GM21447 (cell line): ENCODE data around the gene MTA1.

Source experiments
- ATAC-seq: cut with Tn5 transposase; IDR thresholded peaks from one replicate; pipeline ENCODE4 v1.9.1; 2021; ENCODE audit not compliant: unreplicated experiment

The MTA1 gene

GRCh38 chr14:105494606-105494929 is 74.9 kb downstream of the MTA1 start:
- no peak for ATAC-seq

GRCh38 chr14:105495101-105495989 is 75.7 kb downstream of the MTA1 start:
- ATAC-seq = no peak

- ATAC-seq = no peak
Measured at GRCh38 chr14:105495990-105496830, 76.6 kb downstream of the MTA1 start.

- ATAC-seq = no peak
Measured at GRCh38 chr14:105496831-105497591, 77.4 kb downstream of the MTA1 start.

- ATAC-seq = no peak
Measured at GRCh38 chr14:105497671-105498429, 78.2 kb downstream of the MTA1 start.

GRCh38 chr14:105498430-105499255 is 79.0 kb downstream of the MTA1 start:
- ATAC-seq = no peak

GRCh38 chr14:105499256-105500035 is 79.8 kb downstream of the MTA1 start:
- ATAC-seq = no peak

GRCh38 chr14:105500036-105500725 is 80.6 kb downstream of the MTA1 start:
- no peak for ATAC-seq

- no peak for ATAC-seq
Measured at GRCh38 chr14:105500726-105501101, 81.1 kb downstream of the MTA1 start.

- no peak for ATAC-seq
Measured at GRCh38 chr14:105501504-105502291, 82.1 kb downstream of the MTA1 start.

GRCh38 chr14:105502446-105503295 is 83.0 kb downstream of the MTA1 start:
- no peak for ATAC-seq

- ATAC-seq = no peak
Measured at GRCh38 chr14:105503296-105503640, 83.6 kb downstream of the MTA1 start.

GRCh38 chr14:105503935-105504692 is 84.5 kb downstream of the MTA1 start:
- ATAC-seq = no peak

- no peak for ATAC-seq
Measured at GRCh38 chr14:105505101-105505500, 85.5 kb downstream of the MTA1 start.

- ATAC-seq = no peak
Measured at GRCh38 chr14:105507247-105507646, 87.6 kb downstream of the MTA1 start.

GRCh38 chr14:105508069-105508468 is 88.4 kb downstream of the MTA1 start:
- no peak for ATAC-seq
